HepG2 (cell line): ENCODE measurements around the gene ASAP2. TPM values are rescaled to one million over a fixed set of nuclear protein-coding genes. Genes with fewer than 3 reads are reported as not detected.

Source experiments
- ESRRA ChIP-seq: sonication (generic); formaldehyde crosslinking; IDR thresholded peaks from 2 replicates; pipeline ENCODE4 v1.5.1; 2020; ENCODE audit warnings: mild to moderate bottlenecking, low read depth, missing genetic modification reagents
- HNRNPL ChIP-seq: fragments of 200-400 bp; formaldehyde crosslinking; IDR thresholded peaks from 2 replicates; pipeline ENCODE4 v1.6.1; 2017; ENCODE audit warnings: mild to moderate bottlenecking, low read depth, low read length
- MNT ChIP-seq: fragments of 450-650 bp; IDR thresholded peaks from 2 replicates; pipeline ENCODE4 v1.6.1; 2016
- NFYB ChIP-seq: sonication (generic); formaldehyde crosslinking; IDR thresholded peaks from 2 replicates; pipeline ENCODE4 v1.4.0; 2020; ENCODE audit warnings: missing genetic modification reagents
- REPIN1 ChIP-seq: sonication (generic); formaldehyde crosslinking; IDR thresholded peaks from 2 replicates; pipeline ENCODE4 v1.8.0; 2022; ENCODE audit warnings: missing genetic modification reagents, low read depth, mild to moderate bottlenecking, borderline replicate concordance
- TBX2 ChIP-seq: sonication (generic); formaldehyde crosslinking; IDR thresholded peaks from 2 replicates; pipeline ENCODE4 v1.5.0; 2020; ENCODE audit warnings: missing genetic modification reagents, mild to moderate bottlenecking, borderline replicate concordance
- ZFP62 ChIP-seq: sonication (generic); formaldehyde crosslinking; IDR thresholded peaks from 2 replicates; pipeline ENCODE4 v1.4.0; 2020; ENCODE audit warnings: missing genetic modification reagents
- ZNF263 ChIP-seq: sonication (generic); formaldehyde crosslinking; IDR thresholded peaks from 2 replicates; pipeline ENCODE4 v1.4.0; 2020; ENCODE audit warnings: missing genetic modification reagents
- ZNF407 ChIP-seq: sonication (generic); formaldehyde crosslinking; IDR thresholded peaks from one replicate; pipeline ENCODE4 v1.5.1; 2020; ENCODE audit warnings: mild to moderate bottlenecking, missing genetic modification reagents; ENCODE audit errors: not compliant biosample characterization
- ZNF441 ChIP-seq: sonication (generic); formaldehyde crosslinking; IDR thresholded peaks from 2 replicates; pipeline ENCODE4 v1.7.0; 2021; ENCODE audit warnings: missing genetic modification reagents, borderline replicate concordance
- ZNF550 ChIP-seq: sonication (generic); formaldehyde crosslinking; IDR thresholded peaks from 2 replicates; pipeline ENCODE4 v1.4.0; 2020; ENCODE audit warnings: mild to moderate bottlenecking, missing genetic modification reagents, borderline replicate concordance
- ZNF660 ChIP-seq: sonication (generic); formaldehyde crosslinking; IDR thresholded peaks from 2 replicates; pipeline ENCODE4 v1.5.1; 2020; ENCODE audit warnings: mild to moderate bottlenecking, low read depth, missing genetic modification reagents, borderline replicate concordance
- polyA plus RNA-seq, 8 experiments: library from polyadenylated mRNA; depleted of rRNA in 3 of 8; stranded (reverse) in 7 of 8; unstranded in 1 of 8; fragments of >200 nt; fragmentation: Illumina TruSeq in 4 of 8; extraction: Trizol in 4 of 8; gene quantifications; 2 replicates each; pipeline versions ENCODE4 v1.2.1 to v1.2.3, GENCODE V29; 2011 to 2016; ENCODE audit warnings: low read depth in 4 of 8, missing spikeins in 1 of 8, mixed read lengths in 1 of 8; ENCODE audit not compliant: insufficient read depth in 1 of 8
- total RNA-seq, 5 experiments: library from RNA; depleted of rRNA; stranded (reverse); fragments of >200 nt; fragmentation: Illumina TruSeq; extraction: Trizol; gene quantifications; 2 replicates each; pipeline ENCODE4 v1.2.3, GENCODE V29; 2016; ENCODE audit warnings: low read depth in 1 of 5
- TF ChIP-seq, protein P1 (sequence below): sonication (generic); formaldehyde crosslinking; IDR thresholded peaks from 2 replicates; pipeline ENCODE4 v1.4.0; 2020; ENCODE audit warnings: missing genetic modification reagents
- TF ChIP-seq, protein P2 (sequence below): IDR thresholded peaks from 2 replicates; pipeline ENCODE4 v1.6.1; 2016; ENCODE audit warnings: low read depth, control low read depth

Gene ASAP2
- total and polyA plus RNA-seq, 2 of the 13 experiments (the other 11 are each of a cell fraction or from before 2014, with no cell fraction given) = 7.3 to 22.3 TPM

- TF ChIP-seq MNT (peak; percentile 18; the same call in 1 of the 2 replicates), ZNF550 (CRISPR knock-in tag) (no peak), ZNF407 (CRISPR knock-in tag) (no peak), REPIN1 (CRISPR knock-in tag) (peak; percentile 93), ZNF263 (CRISPR knock-in tag) (peak; percentile 93), ZNF441 (CRISPR knock-in tag) (no peak), NFYB (CRISPR knock-in tag) (no peak), HNRNPL (no peak), TBX2 (CRISPR knock-in tag) (peak; percentile 87; the same call in 1 of the 2 replicates), ZNF660 (CRISPR knock-in tag) (no peak), ZFP62 (no peak), ESRRA (CRISPR knock-in tag) (peak; percentile 86)
- TF ChIP-seq, protein P1, sequence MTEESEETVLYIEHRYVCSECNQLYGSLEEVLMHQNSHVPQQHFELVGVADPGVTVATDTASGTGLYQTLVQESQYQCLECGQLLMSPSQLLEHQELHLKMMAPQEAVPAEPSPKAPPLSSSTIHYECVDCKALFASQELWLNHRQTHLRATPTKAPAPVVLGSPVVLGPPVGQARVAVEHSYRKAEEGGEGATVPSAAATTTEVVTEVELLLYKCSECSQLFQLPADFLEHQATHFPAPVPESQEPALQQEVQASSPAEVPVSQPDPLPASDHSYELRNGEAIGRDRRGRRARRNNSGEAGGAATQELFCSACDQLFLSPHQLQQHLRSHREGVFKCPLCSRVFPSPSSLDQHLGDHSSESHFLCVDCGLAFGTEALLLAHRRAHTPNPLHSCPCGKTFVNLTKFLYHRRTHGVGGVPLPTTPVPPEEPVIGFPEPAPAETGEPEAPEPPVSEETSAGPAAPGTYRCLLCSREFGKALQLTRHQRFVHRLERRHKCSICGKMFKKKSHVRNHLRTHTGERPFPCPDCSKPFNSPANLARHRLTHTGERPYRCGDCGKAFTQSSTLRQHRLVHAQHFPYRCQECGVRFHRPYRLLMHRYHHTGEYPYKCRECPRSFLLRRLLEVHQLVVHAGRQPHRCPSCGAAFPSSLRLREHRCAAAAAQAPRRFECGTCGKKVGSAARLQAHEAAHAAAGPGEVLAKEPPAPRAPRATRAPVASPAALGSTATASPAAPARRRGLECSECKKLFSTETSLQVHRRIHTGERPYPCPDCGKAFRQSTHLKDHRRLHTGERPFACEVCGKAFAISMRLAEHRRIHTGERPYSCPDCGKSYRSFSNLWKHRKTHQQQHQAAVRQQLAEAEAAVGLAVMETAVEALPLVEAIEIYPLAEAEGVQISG (CRISPR knock-in tag) = peak; percentile 85
- TF ChIP-seq, protein P2, sequence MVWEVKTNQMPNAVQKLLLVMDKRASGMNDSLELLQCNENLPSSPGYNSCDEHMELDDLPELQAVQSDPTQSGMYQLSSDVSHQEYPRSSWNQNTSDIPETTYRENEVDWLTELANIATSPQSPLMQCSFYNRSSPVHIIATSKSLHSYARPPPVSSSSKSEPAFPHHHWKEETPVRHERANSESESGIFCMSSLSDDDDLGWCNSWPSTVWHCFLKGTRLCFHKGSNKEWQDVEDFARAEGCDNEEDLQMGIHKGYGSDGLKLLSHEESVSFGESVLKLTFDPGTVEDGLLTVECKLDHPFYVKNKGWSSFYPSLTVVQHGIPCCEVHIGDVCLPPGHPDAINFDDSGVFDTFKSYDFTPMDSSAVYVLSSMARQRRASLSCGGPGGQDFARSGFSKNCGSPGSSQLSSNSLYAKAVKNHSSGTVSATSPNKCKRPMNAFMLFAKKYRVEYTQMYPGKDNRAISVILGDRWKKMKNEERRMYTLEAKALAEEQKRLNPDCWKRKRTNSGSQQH (CRISPR knock-in tag) = peak; percentile 94
Observed at GRCh38 chr2:9167718-9168657, 38.6 kb upstream of the ASAP2 start (continued).
